Common myeloid progenitor, CD34-positive (primary cell): ENCODE results near the gene GOLIM4.

Experiments
- CTCF ChIA-PET: fragments of 350-600 bp; sonication (Branson Sonifier 250); formaldehyde crosslinking; loops from one replicate; lab custom pipeline; 2021; ENCODE audit warnings: antibody characterized with exemption; lab: Charles Lee
- POLR2A ChIA-PET: fragments of 350-600 bp; sonication (Branson Sonifier 250); formaldehyde crosslinking; loops from one replicate; lab custom pipeline; 2021; ENCODE audit warnings: antibody characterized with exemption; lab: Charles Lee
- DNase-seq, 3 donors: peaks; one replicate each; pipeline versions ENCODE4 v3.0.0 to v3.0.0-alpha.2; 2013
- H3K27ac ChIP-seq, 2 experiments: 1 replicate in 1 of 2; 2 replicates in 1 of 2; pipeline ENCODE4 v1.7.0; 2013; ENCODE audit warnings: inconsistent platforms in 2 of 2, low read length in 2 of 2, mild to moderate bottlenecking in 2 of 2, low read depth in 1 of 2, moderate library complexity in 1 of 2; ENCODE audit not compliant: severe bottlenecking in 2 of 2, insufficient read depth in 1 of 2, poor library complexity in 1 of 2
- H3K27me3 ChIP-seq, 5 experiments: replicated peaks in 2 of 5; 1 replicate in 3 of 5; 2 replicates in 2 of 5; pipeline versions ENCODE4 v1.6.1 to v1.7.0; 2013; ENCODE audit warnings: low read length in 4 of 5, mild to moderate bottlenecking in 2 of 5, moderate library complexity in 2 of 5, inconsistent platforms in 1 of 5; ENCODE audit not compliant: insufficient read depth in 5 of 5, control insufficient read depth in 4 of 5
- H3K36me3 ChIP-seq, 4 experiments: 1 replicate in 2 of 4; 2 replicates in 2 of 4; pipeline versions ENCODE4 v1.6.1 to v1.7.0; 2013; ENCODE audit warnings: low read length in 3 of 4, control low read depth in 1 of 4, mild to moderate bottlenecking in 1 of 4; ENCODE audit not compliant: control insufficient read depth in 4 of 4, insufficient read depth in 4 of 4
- H3K4me1 ChIP-seq, 4 experiments: 1 replicate in 3 of 4; 2 replicates in 1 of 4; pipeline versions ENCODE4 v1.6.1 to v1.7.1; 2013; ENCODE audit warnings: low read length in 3 of 4, mild to moderate bottlenecking in 3 of 4, control low read depth in 1 of 4, inconsistent platforms in 1 of 4, moderate library complexity in 1 of 4; ENCODE audit not compliant: control insufficient read depth in 4 of 4, insufficient read depth in 4 of 4; ENCODE audit errors: control extremely low read depth in 1 of 4
- H3K4me3 ChIP-seq, 7 experiments: 1 replicate in 4 of 7; 2 replicates in 3 of 7; pipeline versions ENCODE4 v1.5.1 to v1.7.0; 2013; ENCODE audit warnings: mild to moderate bottlenecking in 7 of 7, low read length in 6 of 7, moderate library complexity in 6 of 7, inconsistent platforms in 2 of 7, low read depth in 2 of 7, control low read depth in 1 of 7; ENCODE audit not compliant: insufficient read depth in 4 of 7, control insufficient read depth in 1 of 7; ENCODE audit errors: extremely low read depth in 1 of 7
- H3K9me3 ChIP-seq, 5 experiments: 1 replicate in 4 of 5; 2 replicates in 1 of 5; pipeline versions ENCODE4 v1.6.1 to v1.7.1; 2013; ENCODE audit warnings: low read length in 4 of 5, mild to moderate bottlenecking in 2 of 5, inconsistent platforms in 1 of 5, low read depth in 1 of 5, moderate library complexity in 1 of 5; ENCODE audit not compliant: control insufficient read depth in 4 of 5, insufficient read depth in 2 of 5; ENCODE audit errors: control extremely low read depth in 1 of 5
- WGBS: methylation state at CpG from one replicate; pipeline ENCODE4 v1.1.5; 2013; ENCODE audit not compliant: insufficient coverage; 5-methylcytosine and 5-hydroxymethylcytosine counted together

The GOLIM4 gene

DNA sequence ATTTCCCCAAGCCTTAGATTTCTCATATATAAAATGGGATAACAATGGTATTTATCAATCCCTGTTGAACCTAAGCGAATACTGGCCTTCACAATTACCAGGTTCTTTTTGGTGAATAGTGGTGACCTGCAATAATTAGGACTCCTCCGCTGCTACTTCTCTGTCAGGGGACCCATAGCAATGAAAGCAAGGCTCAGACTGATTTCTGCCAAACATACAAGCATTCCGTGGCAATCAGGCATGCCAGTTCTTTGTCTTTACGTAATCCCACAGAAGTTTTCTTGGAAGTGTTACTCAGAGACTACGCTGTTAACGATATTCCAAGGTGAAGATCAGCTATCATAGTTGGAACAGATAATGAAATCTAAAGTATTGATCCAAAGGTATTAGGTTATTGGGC lies 105.7 kb downstream of the GOLIM4 start:
- Histone ChIP-seq H3K4me3 (no peak overlapping the region), H3K27me3 (no peaks in the 10 kb centered on the region), H3K27ac (no peak overlapping the region), H3K9me3 (peaks cover 0 to 2% (median 0%) of the 10 kb centered on the region in 5 experiments), H3K36me3 (no peaks in the 10 kb centered on the region), H3K4me1 (no peaks in the 10 kb centered on the region)
- CTCF ChIA-PET = no interaction called here
- no peak for DNase-seq
- 100% methylated on average over 4 of the region's 6 CpGs for WGBS
- POLR2A ChIA-PET = no interaction called here

DNA sequence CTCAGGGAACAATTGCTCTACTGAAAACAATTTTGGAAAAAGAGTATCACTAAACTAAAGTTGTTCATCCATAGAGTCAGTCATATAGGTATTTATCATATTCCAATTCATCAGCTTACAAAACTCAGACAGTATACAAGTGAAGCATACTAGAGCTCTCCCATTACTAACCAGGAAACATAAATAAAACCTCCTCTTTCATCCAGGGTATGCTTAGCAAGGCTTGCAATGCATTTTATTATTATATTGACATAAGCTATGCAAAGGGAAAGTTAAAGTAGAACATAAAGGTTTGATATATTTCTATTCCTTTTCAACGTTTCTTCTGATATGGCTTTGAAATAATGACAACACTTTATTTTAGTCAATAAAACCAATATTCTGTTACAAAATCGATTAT lies 106.7 kb downstream of the GOLIM4 start:
- no peak overlapping the region for H3K4me3 ChIP-seq
- WGBS = no CpG with 5 or more reads among the region's 2 CpGs
- H3K27ac ChIP-seq = no peak overlapping the region
- peaks cover 0 to 2% (median 0%) of the 10 kb centered on the region in 5 experiments for H3K9me3 ChIP-seq
- CTCF ChIA-PET = interaction anchor here (0.9 kb wide), 1 partner anchor 62 kb away, joined by 3 read pairs; no protein-coding TSS in a partner anchor
- POLR2A ChIA-PET = no interaction called here
- DNase-seq = no peak
- no peaks in the 10 kb centered on the region for H3K36me3 ChIP-seq
- no peaks in the 10 kb centered on the region for H3K27me3 ChIP-seq
- no peaks in the 10 kb centered on the region for H3K4me1 ChIP-seq

DNA sequence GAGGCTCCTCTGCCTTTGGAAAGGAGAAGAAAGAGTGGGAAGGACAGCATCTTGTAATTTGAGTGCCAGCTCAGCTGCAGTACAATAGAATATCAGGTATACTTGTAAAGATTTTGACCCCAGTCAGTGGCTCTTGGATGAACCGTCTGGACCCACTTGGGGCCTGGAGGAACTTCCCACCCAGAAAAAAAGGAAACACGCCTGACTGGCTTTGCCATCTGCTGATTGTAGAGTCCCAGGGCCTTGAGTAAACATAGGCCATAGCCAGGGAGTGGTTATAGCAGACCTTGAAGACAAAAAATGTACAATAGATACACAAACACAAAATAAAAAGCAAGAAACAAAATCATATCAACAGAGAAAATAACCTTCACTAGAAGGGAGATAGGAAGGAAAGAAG lies 112.1 kb downstream of the GOLIM4 start:
- Histone ChIP-seq H3K4me1 (no peaks in the 10 kb centered on the region), H3K9me3 (peaks cover 0 to 2% (median 0%) of the 10 kb centered on the region in 5 experiments), H3K27ac (no peak overlapping the region), H3K36me3 (no peaks in the 10 kb centered on the region), H3K27me3 (no peaks in the 10 kb centered on the region), H3K4me3 (no peak overlapping the region)
- CTCF ChIA-PET = interaction anchor here (1.1 kb wide), 1 partner anchor 58 kb away, joined by 3 read pairs; no protein-coding TSS in a partner anchor
- no peak for DNase-seq
- 100% methylated on average over 2 of the region's 2 CpGs for WGBS
- POLR2A ChIA-PET = no interaction called here

- Histone ChIP-seq H3K4me3 (no peak overlapping the region), H3K36me3 (no peaks in the 10 kb centered on the region), H3K27me3 (no peaks in the 10 kb centered on the region), H3K4me1 (peaks cover 0 to 7% (median 0%) of the 10 kb centered on the region in 4 experiments), H3K9me3 (no peaks in the 10 kb centered on the region), H3K27ac (no peak overlapping the region)
- ChIA-PET POLR2A (no interaction called here), CTCF (no interaction called here)
- WGBS = no CpG with 5 or more reads among the region's 1 CpG
- no peak for DNase-seq
Observed at GRCh38 chr3:167978486-167978885, 117.2 kb downstream of the GOLIM4 start.

GRCh38 chr3:167978071-167978470 lies 117.7 kb downstream of the GOLIM4 start:
- Histone ChIP-seq H3K27ac (no peak overlapping the region), H3K4me1 (peaks cover 0 to 7% (median 0%) of the 10 kb centered on the region in 4 experiments), H3K36me3 (no peaks in the 10 kb centered on the region), H3K9me3 (no peaks in the 10 kb centered on the region), H3K27me3 (no peaks in the 10 kb centered on the region), H3K4me3 (no peak overlapping the region)
- POLR2A ChIA-PET = no interaction called here
- peak; percentile 2 to 43 (median 28) for DNase-seq
- CTCF ChIA-PET = no interaction called here
- 17% methylated on average over 1 of the region's 3 CpGs for WGBS

DNA sequence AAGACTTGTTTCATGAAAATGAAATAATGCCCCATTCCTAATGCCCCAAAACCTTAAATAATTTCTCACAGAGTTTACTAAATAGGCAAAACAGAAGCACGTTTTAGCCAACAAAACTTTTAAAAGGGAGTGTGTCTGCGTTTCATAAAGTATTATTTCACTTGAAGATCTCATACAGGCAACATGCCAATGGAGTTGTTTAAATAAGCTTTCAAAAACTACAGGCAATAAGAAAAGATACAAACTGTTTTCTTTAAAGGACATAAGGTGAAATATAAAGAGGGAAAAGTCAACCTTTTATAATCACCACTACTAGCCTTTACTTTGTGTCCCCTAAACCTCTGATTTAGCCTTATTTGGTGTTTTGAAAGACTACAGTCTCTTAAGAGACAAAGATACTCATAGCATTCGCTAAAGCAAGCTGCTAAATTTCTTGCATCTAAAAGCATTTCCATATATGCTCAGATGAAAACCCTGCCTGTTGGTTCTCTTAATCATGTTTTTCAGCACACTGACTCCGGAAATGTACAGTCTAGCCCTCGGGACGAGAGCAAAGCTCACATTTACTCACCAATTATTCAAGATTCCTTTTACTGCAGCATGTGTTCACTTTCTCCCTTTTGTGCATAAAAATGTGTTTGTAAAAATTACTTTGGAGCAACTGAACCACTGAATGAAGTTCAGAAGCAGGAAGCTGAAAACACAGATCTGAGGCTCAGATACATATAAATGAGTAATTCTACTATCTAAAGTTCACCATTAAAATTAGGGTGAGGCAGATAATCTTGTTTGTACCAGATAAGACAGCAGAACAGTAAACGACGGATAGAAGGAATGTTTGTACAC lies 119.0 kb downstream of the GOLIM4 start:
- POLR2A ChIA-PET = no interaction called here
- H3K27ac ChIP-seq = no peak overlapping the region

DNA sequence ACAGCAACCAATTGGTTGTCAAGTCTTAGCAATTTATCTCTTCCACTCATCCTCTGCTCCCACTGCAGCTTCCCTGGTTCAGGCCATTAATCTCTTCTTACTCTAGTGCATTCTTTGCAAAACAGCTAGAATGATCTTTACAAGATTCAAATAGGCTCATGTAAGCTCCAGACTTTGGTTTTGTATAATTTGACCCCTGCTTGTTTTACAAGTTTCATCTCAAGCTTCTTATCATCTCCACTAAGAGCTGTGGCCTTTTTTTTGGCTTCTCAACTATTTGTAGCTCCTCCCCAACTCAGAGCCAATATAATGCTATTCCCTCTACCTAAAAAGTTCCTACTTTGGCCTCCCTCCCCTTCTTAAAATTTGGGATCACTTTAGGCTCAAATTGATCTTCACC lies 121.8 kb downstream of the GOLIM4 start:
- POLR2A ChIA-PET = no interaction called here
- Histone ChIP-seq H3K4me1 (peaks cover 0 to 7% (median 3%) of the 10 kb centered on the region in 4 experiments), H3K9me3 (no peaks in the 10 kb centered on the region), H3K27me3 (no peaks in the 10 kb centered on the region), H3K4me3 (no peak overlapping the region), H3K27ac (no peak overlapping the region), H3K36me3 (no peaks in the 10 kb centered on the region)
- CTCF ChIA-PET = interaction anchor here (0.7 to 1.1 kb wide), 3 partner anchors 16 to 67 kb away, joined by 3 to 4 read pairs (median 3); no protein-coding TSS in a partner anchor
- no peak for DNase-seq

More for the DNA sequence above, 119.0 kb downstream of the GOLIM4 start:
- no peak overlapping the region for H3K4me3 ChIP-seq
- WGBS = 86% methylated on average over 7 of the region's 8 CpGs
- no peaks in the 10 kb centered on the region for H3K27me3 ChIP-seq
- H3K9me3 ChIP-seq = no peaks in the 10 kb centered on the region
- CTCF ChIA-PET = no interaction called here
- DNase-seq = no peak
- H3K4me1 ChIP-seq = peaks cover 0 to 7% (median 3%) of the 10 kb centered on the region in 4 experiments
- H3K36me3 ChIP-seq = no peaks in the 10 kb centered on the region
